ENCODE data around the gene RNF103.

Gene RNF103

GRCh38 chr2:86566158-86566820 is 57.4 kb downstream of the RNF103 start:
- DNase-seq (ENCODE audit: low read depth, low spot score): no peak

DNA sequence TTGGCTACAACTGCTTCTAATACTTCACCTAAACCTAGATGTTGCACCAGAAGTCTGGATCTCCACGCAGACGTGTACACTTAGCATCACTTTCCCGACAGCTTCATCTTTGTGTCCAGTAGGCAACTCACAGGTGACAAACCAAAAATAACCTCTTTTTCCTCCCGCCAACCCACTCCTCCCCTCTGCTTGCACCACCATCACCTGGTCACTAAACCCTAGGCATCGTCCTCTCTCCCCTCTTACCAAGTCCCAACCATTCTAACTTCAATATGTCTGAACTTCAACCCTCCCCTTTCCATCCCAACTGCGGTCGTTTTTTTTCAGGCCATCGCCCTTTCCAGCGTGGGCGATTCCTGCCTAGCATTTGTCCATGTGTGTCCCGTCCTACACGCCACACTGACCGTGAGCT is 60.0 kb downstream of the RNF103 start:
- DNase-seq (ENCODE audit: low read depth, low spot score): no peak

- DNase-seq (ENCODE audit: low read depth, low spot score): peak; percentile 99
Observed at GRCh38 chr2:86562922-86563649, 60.6 kb downstream of the RNF103 start, which contains the start of gene CHMP3. TSS of gene CHMP3 (minus strand) at chr2:86563443. CDS start at chr2:86563348, 95 bp downstream.

GRCh38 chr2:86562485-86562921 is 61.2 kb downstream of the RNF103 start:
- no peak for DNase-seq (ENCODE audit: low read depth, low spot score)

- peak; percentile 12 for DNase-seq (ENCODE audit: low read depth, low spot score)
Observed at GRCh38 chr2:86557836-86558235, 65.8 kb downstream of the RNF103 start.

- DNase-seq (ENCODE audit: low read depth, low spot score): peak; percentile 11
Observed at GRCh38 chr2:86556508-86556907, 67.2 kb downstream of the RNF103 start.
